Subcutaneous adipose tissue (tissue), 4 donors: Measurements from ENCODE around the gene IGHMBP2. TPM values are rescaled to one million over a fixed set of nuclear protein-coding genes. Genes with fewer than 3 reads are reported as not detected.

ENCODE experiments used
- total RNA-seq, 4 donors: library from RNA; depleted of rRNA; stranded (reverse); fragments of >200 nt; gene quantifications; one replicate each; pipeline ENCODE4 v1.1.0, GENCODE V29; 2016
- TF ChIP-seq, protein P1 (sequence below): fragments of 450-650 bp; IDR thresholded peaks from one replicate; pipeline ENCODE4 v1.5.1; 2016; ENCODE audit warnings: low read depth, mild to moderate bottlenecking, control low read depth, antibody characterized with exemption, moderate library complexity

IGHMBP2 gene
- total RNA-seq, 4 donors from 2014 or later, result 7.0 to 21.9 (median 11.4) TPM

DNA sequence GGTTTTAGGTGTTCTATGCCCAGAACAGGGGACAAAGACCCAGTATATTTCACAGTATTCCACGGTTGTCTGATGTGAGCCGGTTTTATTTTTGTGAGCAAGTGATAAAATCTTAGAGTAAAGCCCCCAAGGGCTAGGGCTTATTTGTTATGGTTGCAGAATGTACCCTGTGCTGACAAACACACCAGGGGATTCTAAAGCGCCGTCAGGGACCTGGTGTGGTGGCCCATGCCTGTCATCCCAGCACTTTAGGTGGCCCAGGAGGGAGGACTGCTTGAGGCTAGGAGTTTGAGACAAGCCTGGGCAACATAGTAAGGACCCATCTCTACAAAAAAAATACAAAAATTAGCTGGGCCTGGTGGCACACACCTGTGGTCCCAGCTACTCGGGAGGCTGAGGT, 22.8 kb upstream of the IGHMBP2 start:
- TF ChIP-seq, protein P1, sequence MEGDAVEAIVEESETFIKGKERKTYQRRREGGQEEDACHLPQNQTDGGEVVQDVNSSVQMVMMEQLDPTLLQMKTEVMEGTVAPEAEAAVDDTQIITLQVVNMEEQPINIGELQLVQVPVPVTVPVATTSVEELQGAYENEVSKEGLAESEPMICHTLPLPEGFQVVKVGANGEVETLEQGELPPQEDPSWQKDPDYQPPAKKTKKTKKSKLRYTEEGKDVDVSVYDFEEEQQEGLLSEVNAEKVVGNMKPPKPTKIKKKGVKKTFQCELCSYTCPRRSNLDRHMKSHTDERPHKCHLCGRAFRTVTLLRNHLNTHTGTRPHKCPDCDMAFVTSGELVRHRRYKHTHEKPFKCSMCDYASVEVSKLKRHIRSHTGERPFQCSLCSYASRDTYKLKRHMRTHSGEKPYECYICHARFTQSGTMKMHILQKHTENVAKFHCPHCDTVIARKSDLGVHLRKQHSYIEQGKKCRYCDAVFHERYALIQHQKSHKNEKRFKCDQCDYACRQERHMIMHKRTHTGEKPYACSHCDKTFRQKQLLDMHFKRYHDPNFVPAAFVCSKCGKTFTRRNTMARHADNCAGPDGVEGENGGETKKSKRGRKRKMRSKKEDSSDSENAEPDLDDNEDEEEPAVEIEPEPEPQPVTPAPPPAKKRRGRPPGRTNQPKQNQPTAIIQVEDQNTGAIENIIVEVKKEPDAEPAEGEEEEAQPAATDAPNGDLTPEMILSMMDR, result no peak

DNA sequence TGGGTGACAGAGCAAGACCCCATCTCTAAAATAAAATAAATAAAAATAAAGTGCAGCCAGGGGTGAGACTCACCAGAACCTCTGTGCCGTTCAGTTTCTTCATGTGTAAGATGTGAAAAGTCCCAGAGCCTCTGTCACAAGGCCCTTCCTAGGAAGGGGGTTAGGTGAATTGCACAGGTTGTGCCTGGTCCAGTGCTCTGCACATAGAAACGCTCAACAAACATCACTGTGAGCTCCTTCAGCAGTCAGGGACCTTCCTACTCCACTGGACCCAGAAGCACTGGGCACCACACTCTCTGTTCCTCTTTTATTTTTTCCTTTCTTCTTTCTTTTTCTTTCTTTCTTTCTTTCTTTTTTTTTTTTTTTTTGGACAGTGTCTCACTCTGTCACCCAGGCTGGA, 22.4 kb upstream of the IGHMBP2 start:
- TF ChIP-seq, protein P1, result no peak

DNA sequence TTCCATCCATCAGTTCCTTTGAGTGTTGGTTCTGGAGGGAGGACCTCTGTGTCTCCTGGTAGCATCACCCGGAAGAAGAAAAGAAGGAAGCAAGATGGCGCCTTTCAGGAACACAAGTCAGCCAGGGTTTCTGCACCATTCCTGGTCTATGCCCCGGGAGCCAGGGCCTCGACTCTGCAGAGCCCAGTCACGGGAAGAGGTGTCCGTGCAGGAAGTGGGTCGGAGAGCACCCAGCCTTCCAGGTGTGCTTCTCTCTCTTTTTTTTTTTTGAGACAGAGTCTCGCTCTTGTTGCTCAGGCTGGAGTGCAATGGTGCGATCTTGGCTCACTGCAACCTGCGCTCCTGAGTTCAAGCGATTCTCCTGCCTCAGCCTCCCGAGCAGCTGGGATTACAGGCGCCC, 21.3 kb upstream of the IGHMBP2 start:
- TF ChIP-seq, protein P1, result no peak

DNA sequence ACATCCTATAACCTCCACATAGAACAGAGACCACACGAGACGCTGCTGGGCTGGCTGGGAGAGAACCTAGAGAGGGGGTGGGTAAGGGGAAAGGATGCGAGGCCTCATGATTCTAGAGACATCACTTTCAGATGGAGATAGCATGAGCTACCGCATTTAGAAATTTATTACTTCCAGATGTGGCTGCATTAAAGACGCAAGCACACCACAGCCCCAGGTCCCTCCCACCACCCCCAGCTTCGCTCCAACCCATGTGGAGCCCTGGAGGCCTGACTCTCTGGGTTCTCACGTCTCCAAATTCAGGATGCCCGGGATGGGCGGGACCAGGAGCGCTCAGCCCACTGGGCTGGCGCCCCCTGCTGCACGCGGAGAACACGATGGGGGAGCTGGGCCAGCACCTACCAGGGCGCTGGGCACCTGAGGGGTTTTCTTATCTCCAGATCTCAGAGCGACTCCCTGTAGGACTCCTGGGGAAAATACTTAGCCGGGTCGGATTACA, 13.7 kb upstream of the IGHMBP2 start:
- TF ChIP-seq, protein P1, result no peak

DNA sequence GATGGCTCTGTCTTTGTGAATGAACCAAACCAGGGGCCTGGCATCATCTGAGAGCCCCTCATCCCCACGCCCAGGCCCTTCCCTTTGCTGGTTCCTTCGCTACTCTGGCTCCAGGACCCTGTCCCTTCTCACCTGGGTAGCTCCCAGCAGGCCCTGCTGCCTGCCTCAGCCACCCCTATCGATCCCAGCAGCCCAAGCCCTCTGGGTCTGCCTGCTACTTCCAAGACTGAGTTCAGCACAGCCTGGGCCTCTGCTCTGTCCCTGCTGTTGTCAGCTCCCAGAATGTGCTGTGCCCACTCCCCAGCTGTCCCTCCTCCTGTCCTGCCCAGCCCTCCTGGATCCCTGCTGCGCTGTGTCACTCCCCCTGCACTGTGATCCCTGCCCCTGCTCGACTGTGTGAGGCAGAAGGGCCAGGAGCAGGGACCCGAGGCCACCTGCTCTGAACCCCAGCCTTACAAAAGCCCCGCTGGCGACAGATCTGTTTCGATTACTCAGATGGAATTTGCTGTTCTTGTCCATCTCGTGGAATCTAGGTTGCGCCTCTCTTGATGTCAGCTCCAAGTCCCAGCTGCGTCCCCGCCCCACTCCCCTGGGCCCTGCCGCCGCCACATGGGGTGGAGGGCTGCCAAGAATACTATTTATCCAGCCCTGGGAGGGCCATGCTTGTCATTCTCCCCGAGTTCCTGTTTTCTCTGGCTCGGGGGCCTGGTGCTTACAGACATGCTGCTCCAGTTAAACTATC, 13.0 kb upstream of the IGHMBP2 start:
- TF ChIP-seq, protein P1, result no peak

DNA sequence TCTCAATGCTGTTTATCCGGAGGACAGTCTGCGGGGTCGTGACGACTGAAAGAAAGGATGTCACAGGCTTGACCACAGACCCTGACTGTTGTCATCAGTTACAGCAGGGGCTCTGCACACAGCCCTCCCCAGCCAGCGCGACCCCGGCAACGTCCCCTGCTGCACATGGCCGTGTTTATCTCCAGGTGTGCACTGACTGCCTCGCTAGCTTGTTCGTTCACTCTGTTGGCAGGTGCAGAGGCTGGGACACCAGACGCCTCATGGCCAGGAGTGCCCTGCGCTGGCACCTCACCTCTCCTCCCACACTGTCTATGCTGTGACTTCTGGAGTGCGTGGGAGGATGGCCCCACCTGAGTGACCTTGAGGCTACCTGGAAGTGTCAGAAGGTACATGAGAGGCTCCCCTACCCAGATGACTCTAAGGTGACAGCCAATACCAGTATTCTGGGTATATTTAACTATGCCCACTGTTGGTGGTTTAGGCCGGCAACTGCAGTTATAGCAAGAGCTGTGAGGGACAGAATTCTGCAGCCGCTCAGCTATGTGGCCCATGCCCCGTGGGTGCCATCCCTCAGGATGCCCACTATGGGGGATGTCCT, 12.2 kb upstream of the IGHMBP2 start:
- TF ChIP-seq, protein P1, result no peak

DNA sequence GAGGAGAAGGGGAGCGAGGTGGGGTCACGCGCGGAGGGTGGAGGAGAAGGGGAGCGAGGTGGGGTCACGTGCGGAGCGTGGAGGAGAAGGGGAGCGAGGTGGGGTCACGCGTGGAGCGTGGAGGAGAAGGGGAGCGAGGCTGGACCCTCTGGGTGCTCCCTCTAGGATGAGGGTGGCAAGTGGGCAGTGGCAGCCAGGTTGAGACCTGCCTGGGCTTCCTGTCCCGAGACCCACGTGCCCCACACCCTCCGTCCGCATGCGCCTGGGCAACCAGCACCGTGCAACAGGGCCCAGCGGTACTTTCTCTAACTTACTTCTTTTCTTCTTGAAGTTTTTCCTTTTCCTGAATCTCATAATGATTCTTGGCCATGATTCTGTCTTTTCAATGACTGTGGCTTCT, 11.1 kb upstream of the IGHMBP2 start:
- TF ChIP-seq, protein P1, result no peak
